ENCODE results near the gene ITSN1.

The ITSN1 gene

DNA sequence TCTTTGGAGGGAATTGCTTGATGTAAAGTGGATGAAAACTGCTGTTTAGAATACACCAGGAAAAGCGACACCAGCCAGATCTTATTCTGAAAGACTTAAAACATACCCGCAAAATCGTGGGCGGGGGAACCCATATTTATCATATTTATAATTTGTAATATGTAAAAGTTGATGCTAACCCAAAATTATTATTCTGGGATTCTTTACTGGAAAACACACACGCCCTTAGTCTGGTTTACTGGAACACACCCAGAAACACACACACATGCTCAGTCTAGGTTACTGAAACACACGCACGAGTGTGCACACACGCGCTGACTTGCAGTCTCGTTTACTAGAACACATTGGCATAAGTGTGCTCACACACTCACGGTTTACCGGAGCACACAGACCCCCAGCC lies 240.8 kb downstream of the ITSN1 start:
- no peak for DNase-seq (ENCODE audit: low read depth in 1 of 2, low spot score in 1 of 2)

DNA sequence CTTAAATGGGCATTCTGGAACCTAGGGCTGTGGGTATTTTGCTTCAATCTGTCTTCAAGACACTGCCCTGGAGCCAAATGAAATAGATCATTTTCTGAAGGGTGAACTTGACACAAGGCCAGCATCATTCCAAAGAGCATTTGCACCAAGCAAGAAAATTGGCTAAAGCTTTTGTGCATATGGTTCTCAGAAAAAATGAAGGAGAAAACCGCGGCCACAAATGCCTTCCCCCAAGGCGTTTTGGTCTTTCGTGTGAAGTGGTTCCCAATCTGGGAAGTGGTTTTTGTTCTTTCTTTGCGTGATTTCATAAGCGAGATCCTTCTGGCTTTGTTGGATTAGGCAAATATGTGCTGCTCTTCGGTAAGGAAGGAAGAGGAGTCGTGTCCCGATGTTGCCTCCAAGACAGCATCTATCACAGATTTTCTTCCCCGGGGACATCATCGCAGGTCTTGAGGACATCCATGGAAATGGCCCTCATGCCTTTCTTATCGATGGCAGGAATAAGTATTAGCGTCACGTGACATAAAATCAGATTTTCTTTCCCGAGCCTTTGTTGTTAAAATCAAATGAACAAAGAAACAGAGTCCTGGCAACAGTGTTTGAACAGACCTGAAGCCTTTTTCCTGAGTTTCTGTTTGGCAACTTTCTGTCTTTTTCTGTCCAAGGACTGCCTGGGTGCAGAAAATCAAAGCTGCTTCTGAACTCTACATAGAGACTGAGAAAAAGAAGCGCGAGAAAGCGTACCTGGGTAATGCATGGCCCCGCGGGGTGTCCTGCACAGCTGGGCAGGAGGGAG lies 242.3 kb downstream of the ITSN1 start:
- no peak for DNase-seq (ENCODE audit: low read depth in 1 of 2, low spot score in 1 of 2)

DNA sequence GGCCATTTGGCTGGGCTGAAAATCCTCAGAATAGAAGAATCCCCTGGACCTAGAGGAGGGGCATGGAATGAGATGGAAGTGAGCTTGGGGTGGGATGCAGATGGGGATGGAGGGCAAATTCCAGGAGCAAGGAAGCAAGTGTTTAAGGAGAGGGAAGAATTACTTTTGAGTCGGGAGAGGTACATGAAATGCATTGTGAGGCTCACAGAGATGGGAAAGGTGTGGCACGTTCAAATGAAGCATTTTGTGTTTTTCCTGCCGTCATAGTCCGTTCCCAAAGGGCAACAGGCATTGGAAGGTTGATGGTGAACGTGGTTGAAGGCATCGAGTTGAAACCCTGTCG lies 242.8 kb downstream of the ITSN1 start:
- no peak for DNase-seq (ENCODE audit: low read depth in 1 of 2, low spot score in 1 of 2)

DNA sequence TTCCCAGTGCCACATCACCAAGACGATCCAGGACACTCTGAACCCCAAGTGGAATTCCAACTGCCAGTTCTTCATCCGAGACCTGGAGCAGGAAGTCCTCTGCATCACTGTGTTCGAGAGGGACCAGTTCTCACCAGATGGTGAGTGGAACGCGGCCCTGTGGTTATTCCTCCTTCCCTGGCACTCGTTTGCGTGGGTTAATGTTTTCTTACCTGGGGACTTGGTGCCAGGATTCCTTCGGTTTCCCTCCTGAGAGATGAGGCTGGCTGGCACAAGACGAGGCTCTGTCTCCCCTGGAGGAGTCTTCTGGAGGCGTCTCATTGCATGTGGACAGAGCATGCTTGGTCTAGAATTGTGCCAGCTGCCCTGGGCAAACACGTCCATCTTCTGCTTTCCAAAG lies 244.0 kb downstream of the ITSN1 start:
- DNase-seq (ENCODE audit: low read depth in 1 of 2, low spot score in 1 of 2) = no peak

DNA sequence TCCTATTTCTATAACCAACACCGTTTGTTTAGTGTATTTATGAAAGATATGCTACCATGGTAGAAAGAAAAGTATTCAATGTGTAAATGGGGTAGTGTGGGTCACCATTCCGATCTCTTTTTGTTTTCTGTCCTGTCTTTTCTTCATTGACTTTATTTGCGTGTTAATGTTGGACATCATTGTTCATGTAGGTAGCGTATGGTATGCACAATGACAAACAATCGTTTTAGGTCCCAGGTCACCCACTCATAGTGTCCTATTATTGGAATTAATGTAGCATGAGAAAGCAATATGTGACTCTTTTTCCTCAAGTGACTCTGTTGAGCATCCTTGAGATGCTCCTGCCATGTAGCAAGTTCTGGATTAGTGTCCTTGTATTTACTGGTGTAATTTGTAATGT lies 247.9 kb downstream of the ITSN1 start:
- no peak for DNase-seq (ENCODE audit: low read depth in 1 of 2, low spot score in 1 of 2)

DNA sequence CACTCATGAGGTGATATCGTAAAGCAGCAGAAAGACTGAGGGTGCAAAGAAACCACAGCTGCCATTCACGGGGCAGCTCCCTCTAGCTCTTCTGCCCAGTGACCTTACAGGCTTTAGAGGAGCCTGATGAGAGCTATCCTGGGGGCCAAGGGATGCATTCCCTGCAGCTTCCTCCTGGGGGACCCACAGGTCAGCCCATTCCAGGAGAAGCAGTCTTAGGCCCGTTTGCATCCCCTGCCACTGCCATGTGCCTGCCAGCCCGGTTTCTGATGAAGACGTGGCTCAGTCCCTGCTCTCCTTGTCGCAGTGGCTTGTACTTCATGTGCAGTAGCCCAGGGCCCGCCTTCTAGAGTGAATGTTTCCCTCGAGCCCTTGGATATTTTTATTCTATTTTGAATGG lies 250.6 kb downstream of the ITSN1 start:
- DNase-seq (ENCODE audit: low read depth in 1 of 2, low spot score in 1 of 2) = no peak

DNA sequence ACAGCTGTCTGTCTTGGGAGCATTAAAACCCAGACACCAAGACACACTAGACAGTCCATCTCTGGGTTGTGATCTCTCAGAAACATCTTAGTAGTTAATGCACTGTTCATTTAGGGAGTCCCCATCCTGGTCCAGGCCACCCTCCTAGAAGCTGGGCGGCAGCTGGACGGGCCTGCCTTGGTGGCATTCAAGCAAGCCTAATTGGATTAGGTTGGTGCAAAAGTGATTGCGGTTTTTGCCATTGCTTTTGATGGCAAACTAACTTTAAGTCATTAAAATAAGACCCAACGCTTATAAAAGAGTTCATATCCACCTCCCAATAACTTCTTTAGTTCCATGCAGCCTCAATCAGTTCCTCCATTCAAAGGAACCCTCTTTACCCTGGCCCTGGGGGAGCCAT lies 251.6 kb downstream of the ITSN1 start:
- DNase-seq (ENCODE audit: low read depth in 1 of 2, low spot score in 1 of 2) = no peak

DNA sequence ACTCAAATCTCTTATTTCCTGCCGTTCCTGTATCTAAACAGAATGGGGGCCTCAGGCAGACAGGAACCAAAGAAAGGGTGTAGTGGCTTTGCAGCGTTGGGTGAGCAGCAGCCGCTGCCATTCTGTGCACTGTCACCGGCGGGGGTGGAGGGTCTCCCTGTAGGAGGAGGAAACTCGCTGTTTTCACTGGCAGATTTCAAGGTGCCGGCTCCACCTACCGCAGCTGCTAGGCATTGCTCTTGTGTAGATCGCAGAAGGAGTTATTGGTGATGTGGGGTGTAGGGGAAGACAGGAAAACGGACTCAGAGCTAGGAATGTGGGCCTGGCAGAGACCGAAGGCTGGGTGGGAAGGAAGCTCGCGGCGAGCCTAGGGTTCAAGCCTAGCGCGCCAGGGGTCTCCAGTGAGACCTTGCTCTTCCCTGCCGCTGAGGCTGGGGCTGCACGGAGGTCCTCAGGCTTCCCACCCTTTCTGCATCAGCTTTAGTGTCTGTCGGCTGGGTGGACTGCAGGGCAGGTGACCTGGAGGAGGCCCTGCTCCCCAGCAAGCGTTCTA lies 252.5 kb downstream of the ITSN1 start:
- DNase-seq (ENCODE audit: low read depth in 1 of 2, low spot score in 1 of 2) = peak; percentile 24 to 35

DNA sequence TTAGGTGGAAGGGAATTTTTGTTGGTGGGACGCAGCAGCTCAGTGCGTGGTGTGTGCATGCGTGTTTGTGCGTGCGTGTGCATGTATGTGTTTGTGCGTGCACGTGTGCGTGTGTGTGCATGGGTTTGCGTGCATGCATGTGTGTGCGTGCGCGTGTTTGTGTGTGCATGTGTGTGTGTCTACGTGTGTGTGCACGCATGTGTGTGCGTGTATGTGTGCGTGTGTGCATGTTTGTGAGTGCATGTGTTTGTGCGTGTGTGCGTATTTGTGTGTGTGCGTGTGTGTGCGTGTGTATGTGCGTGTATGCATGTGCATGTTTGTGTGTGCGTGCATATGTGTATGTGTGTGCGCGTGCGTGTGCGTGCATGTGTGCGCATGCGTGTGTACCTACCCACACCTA lies 253.1 kb downstream of the ITSN1 start:
- DNase-seq (ENCODE audit: low read depth in 1 of 2, low spot score in 1 of 2) = no peak

DNA sequence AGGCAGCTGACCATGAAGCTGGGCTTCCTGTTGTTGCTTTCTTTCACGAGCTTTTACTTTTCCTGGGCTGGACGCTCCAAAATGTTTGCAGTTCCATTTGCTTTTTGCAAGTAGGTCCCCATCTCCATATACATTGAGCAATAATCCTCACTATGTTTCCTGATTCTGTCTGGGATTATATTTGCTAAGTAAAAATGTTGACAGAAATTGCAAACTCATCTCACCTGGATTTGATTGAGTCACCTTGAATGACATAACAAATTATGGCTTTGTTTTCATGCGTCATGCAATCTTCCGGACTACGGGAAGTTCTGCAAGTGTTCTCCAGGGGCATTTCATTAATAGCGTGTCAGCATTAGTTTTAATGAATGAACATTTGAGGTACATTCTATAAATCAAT lies 254.4 kb downstream of the ITSN1 start:
- DNase-seq (ENCODE audit: low read depth in 1 of 2, low spot score in 1 of 2) = no peak

DNA sequence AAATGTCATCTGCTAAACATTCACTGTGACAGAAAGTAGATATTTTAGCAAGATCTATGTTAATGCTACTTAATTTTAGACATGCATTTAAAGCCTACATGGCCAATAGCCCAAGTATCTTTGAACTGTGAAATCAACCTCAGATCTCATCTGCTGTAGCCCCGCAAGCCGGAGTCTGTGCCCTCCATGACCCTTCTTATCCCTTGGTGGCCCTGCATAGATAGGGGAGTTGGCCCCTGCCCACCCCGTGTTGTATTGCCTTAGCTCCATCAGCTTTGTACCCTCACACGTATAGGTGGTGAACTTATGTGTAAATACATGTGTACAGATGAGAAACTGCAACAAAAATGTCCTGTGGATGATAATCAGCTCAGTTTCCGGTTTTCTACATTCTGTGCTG lies 254.8 kb downstream of the ITSN1 start:
- DNase-seq (ENCODE audit: low read depth in 1 of 2, low spot score in 1 of 2) = no peak

DNA sequence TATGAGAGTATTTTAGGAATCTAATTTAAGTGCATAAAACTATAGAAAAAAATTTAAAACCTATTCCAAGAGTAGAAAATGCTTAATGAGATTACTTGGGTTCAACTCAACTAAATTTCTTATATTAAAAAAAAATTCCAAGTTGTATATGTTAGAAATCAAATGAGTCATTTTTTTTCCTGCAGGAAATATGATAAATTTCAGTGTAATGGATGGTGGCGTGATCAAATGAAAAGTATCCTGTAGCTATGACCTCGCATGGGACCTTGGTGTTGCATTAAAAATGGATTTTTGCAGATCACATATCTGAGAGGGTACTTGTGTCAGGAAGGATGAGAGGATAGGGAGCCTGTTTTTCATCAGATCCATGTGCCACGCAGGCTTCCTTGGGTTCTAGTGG lies 255.4 kb downstream of the ITSN1 start:
- no peak for DNase-seq (ENCODE audit: low read depth in 1 of 2, low spot score in 1 of 2)

DNA sequence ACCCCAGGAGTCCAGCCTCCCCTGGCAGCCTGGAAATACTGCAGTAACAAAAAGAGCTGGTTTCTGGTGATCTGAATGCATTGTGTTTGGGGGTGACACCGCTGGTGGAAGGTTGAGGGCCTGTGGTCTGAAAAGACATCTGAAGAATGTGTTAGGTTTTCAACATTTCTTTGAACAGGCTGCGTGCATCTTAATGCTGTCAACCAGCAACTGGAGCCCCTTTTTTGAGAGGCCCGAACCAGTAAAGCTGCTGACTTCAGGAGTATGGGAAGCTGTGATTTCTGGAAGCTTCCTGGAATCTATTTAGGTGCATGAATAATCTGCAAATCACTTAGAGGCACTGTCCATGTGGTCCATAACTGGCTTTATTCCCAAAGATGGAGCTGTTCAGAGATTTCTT lies 256.3 kb downstream of the ITSN1 start:
- no peak for DNase-seq (ENCODE audit: low read depth in 1 of 2, low spot score in 1 of 2)

DNA sequence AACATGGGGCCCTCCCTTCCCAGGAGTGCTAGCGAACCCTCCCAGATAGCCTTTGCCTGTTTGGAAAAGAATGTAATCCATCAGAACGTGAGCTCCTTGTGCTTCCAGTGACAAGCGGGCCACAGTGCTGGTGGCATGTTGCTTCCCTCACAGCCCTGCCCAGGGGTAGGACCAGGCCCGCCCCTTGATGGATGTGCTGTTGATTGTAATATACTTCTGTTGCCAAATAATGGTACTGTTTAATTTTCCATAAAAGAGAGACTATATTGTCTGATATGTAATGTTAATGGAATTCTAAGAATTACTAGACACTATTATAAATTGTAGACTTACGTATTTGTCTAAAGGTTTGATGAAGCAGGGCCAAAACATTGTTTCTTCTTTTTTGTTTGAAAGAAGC lies 256.9 kb downstream of the ITSN1 start:
- no peak for DNase-seq (ENCODE audit: low read depth in 1 of 2, low spot score in 1 of 2)

DNA sequence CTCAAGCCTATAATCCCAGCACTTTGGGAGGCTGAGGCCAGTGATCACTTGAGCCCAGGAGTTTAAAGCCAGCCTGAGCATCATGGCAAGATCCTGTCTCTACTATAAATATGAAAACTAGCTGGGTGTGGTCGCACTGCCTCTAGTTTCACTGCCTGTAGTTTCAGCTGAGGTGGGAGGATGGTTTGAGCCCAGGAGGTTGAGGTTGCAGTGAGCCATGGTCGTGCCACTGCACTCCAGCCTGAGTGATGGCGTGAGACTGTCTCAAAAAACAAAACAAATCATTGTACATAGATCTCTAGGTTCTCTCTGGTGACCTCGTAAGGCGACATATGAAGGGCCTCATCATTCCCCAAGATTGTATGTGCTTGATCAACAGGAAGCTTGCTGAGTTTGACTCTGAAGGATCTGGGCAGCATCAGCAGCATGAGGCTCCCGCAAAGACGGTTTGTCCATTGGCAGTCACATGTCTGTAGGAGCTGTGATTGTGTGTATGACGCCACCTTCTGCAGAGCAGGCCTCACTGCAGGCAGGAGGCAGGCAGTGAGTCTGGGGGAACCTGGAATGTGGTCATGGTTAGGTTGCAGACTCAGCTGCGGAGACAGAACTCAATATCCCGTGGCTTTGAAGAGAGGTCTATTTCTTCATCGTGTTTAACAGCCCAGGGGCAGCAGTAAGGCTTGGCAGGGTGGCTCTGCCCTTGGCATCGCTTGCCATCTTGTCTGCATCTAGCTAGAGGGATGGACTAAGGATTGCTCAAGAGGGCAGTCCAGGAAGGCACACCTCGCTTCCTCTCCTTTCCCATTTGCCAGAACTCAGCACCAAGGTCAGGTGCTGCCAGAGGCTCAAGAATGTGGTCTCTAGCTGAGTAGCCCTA lies 259.3 kb downstream of the ITSN1 start:
- no peak for DNase-seq (ENCODE audit: low read depth in 1 of 2, low spot score in 1 of 2)

DNA sequence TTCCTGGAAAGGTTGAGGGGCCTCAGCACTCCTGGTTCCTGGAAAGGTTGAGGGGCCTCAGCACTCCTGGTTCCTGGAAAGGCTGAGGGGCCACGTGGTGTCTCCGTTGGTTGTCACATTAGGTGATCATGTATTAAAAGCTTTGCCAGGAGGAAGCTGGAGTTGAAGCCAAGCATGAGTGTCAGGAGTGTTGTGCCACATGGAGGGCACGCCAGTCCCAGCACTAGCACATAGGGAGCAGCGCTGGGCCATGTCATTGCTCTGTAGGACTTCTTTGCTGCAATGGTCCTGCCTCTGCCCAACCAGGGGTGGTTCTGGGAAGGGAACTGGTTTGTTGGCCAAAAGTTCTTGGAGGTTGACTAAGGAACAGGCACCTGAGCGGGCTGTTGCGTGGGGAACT lies 260.0 kb downstream of the ITSN1 start:
- no peak for DNase-seq (ENCODE audit: low read depth in 1 of 2, low spot score in 1 of 2)

DNA sequence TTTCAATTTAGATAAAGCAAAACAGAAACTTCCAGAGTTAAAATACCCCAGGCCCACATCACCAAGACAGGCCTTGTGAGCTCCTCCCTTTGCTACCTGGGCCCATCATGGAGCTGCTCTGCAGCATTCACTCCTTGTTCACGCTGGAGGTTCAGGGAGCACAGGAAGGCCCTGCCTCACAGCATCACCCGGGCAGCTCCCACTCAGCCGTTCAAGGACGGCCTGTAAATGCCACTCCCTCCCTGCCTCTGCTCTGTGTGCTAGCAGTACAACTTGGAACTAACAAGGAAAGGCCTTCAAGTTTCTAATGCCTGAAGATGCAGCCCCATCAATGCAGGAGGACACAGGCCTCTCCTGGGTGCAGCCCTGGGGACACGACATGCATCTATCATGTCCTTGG lies 261.7 kb downstream of the ITSN1 start:
- no peak for DNase-seq (ENCODE audit: low read depth in 1 of 2, low spot score in 1 of 2)

DNA sequence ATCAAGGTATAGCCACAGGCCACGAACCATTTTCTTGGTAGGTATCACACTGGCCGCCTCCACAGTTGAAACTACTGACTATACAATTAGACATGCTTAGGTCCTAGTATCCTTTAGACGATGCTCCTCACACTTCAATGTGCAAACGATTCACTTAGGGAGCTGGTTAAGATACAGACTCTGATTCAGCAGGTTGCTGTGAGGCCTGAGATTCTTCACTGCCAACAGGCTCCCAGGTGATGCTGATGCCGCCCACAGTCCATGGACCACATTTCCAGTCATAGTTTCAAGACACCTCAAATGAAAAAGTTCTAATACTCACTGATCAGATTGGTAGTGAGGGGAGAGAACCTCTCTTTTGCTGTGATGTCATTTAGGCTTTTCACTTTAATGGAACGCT lies 266.5 kb downstream of the ITSN1 start:
- DNase-seq (ENCODE audit: low read depth in 1 of 2, low spot score in 1 of 2) = no peak

DNA sequence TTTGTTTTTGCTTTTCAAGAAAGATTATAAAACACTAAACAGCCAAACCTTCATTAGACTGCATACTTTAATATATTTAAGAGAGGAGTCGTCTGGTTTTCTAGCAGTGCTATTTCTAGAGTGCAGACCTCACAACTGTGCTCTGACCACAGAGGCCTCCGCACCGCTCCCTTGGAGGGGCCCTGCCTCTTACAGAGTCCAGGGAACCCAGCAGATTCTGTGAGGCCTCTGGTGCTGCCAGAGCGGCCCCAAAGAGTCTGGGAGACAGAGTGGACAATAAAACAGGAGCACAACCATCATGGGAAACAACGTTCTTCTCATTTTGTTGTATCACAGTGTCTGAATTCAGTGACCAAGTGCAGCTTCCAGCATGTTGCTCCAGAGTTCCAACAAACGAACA lies 267.5 kb downstream of the ITSN1 start:
- DNase-seq (ENCODE audit: low read depth in 1 of 2, low spot score in 1 of 2) = no peak

DNA sequence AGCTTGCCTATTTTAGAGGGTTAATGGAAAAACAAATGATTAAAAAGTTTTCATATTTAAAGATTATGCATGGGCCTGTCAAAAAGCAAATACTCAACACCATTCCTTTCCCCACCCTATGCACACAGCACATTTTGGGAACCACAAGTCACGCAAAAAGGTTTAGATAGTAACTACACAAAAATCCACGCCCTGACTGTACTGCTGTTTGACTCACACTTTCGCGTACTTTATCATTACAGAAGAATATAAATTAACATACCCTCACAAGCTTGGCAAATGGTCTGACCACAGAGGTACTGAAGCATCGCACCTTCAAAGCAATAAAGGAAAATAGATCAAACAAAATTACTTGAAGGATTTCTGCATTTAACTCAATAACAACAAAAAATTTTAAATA lies 271.9 kb downstream of the ITSN1 start:
- DNase-seq (ENCODE audit: low read depth in 1 of 2, low spot score in 1 of 2) = no peak

DNA sequence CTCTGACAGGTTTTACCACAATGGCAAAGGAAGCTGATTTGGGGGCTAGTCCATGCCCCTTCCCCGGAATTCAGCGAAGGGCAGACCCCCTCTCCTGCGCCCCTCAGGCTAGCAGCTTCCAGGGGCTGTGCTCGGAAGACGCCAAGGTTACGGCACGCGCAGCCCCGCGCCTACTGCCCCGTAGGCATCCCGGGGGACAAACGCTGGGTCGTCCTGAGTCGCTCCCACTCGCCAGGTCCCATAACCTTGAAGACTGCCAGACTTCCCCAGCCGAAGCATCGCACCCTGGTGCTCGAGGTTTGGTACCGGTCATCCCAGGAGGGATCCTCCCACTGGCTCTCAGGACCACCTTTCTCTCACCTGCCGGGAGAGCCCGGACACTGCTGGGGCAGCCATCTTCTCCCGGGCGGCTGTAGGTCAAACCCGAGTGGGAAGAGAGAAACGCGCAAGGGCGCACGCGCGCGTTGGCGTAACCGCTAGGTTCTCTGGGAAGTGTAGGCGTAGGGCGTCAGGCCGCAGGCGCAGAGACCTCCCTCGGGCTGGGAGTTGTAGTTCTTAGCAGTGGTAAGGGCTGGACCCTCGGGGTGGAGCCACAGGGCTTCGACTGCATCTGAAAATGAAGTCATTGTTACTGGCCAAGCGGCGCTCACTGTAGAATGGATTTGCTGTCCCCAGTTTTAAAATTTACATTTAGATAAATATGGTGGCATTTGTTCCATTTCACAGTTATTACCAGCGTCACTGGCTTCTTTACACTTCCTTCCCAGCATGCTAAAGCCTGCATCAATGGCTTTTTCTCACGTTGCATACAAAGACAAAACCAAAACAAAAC lies 273.3 kb downstream of the ITSN1 start, which contains the start of gene ATP5PO:
ATP5PO (minus strand) TSS at position 437 of the 832 bp plus-strand sequence; CDS start at position 396, 41 bp downstream.
- DNase-seq (ENCODE audit: low read depth in 1 of 2, low spot score in 1 of 2) = peak; percentile 89 to 93
